Epithelial cell of proximal tubule (primary cell): ENCODE data around the gene GAK. TPM values are rescaled to one million over a fixed set of nuclear protein-coding genes. Genes with fewer than 3 reads are reported as not detected.

Experiments used
- DNase-seq: peaks from one replicate; pipeline ENCODE4 v3.0.0-alpha.2; 2011; ENCODE audit warnings: low read depth
- H3K4me3 ChIP-seq: 2 replicates; pipeline ENCODE4 v1.5.1; 2011; ENCODE audit warnings: low read depth, mild to moderate bottlenecking, low read length
- CTCF ChIP-seq: conservative IDR thresholded peaks from 2 replicates; pipeline ENCODE4 v1.5.1; 2012; ENCODE audit warnings: low read depth, mild to moderate bottlenecking, low read length
- total RNA-seq: library from RNA; depleted of rRNA; stranded (reverse); fragments of >200 nt; gene quantifications from 2 replicates; pipeline ENCODE4 v1.2.3, GENCODE V29; 2015

Gene GAK
- total RNA-seq, 1 donor from 2014 or later: 123 TPM

- no peak for TF ChIP-seq CTCF
- no peak overlapping the region for H3K4me3 ChIP-seq
- no peak for DNase-seq
These were observed 27.4 kb upstream of the GAK start for GRCh38 chr4:959338-960139.

GRCh38 chr4:958696-959337, 26.7 kb upstream of the GAK start:
- DNase-seq: no peak
- no peak for TF ChIP-seq CTCF
- no peak overlapping the region for H3K4me3 ChIP-seq

- no peak for DNase-seq
- no peak for TF ChIP-seq CTCF
- H3K4me3 ChIP-seq: no peak overlapping the region
These were observed 26.2 kb upstream of the GAK start for GRCh38 chr4:958314-958665.

- TF ChIP-seq CTCF: no peak
- H3K4me3 ChIP-seq: no peak overlapping the region
- no peak for DNase-seq
These were observed 25.6 kb upstream of the GAK start for GRCh38 chr4:957581-958313.

GRCh38 chr4:957231-957580, 25.1 kb upstream of the GAK start:
- TF ChIP-seq CTCF: no peak
- no peak overlapping the region for H3K4me3 ChIP-seq
- no peak for DNase-seq

- TF ChIP-seq CTCF: no peak
- no peak for DNase-seq
- no peak overlapping the region for H3K4me3 ChIP-seq
These were observed 24.6 kb upstream of the GAK start for GRCh38 chr4:956531-957230.
